Body of pancreas (tissue), 4 donors: Measurements from ENCODE around the gene TIMM9. TPM values are rescaled to one million over a fixed set of nuclear protein-coding genes. Genes with fewer than 3 reads are reported as not detected.

Experiments used
- ATAC-seq: fragments of 150-250 bp; one replicate; pipeline ENCODE4 v1.9.1; 2016
- DNase-seq, 4 donors: peaks; one replicate each; pipeline ENCODE4 v3.0.0-alpha.2; 2019
- H3K27ac ChIP-seq, 4 donors: fragments of 200-600 bp; sonication (generic); 1 replicate in 3 of 4; 2 replicates in 1 of 4; pipeline versions ENCODE4 v1.5.1 to v1.6.1; 2016 to 2019; ENCODE audit warnings: mild to moderate bottlenecking in 1 of 4, mixed read lengths in 1 of 4, moderate library complexity in 1 of 4
- H3K27me3 ChIP-seq, 2 donors: fragments of 200-600 bp; sonication (generic); one replicate each; pipeline ENCODE4 v1.6.0; 2016; ENCODE audit warnings: mild to moderate bottlenecking in 1 of 2
- H3K36me3 ChIP-seq, 2 donors: fragments of 200-600 bp; sonication (generic); replicated peaks in 1 of 2; 2 replicates each; pipeline ENCODE4 v1.5.1; 2016; ENCODE audit warnings: low read depth in 2 of 2; ENCODE audit not compliant: insufficient read depth in 1 of 2
- H3K4me1 ChIP-seq: fragments of 200-600 bp; sonication (generic); one replicate; pipeline ENCODE4 v1.6.0; 2016
- H3K4me3 ChIP-seq, 2 donors: fragments of 200-600 bp; sonication (generic); 1 replicate in 1 of 2; 2 replicates in 1 of 2; pipeline ENCODE4 v1.5.1; 2016 to 2019
- H3K9me3 ChIP-seq, 3 donors: fragments of 200-600 bp; sonication (generic); 1 replicate in 2 of 3; 2 replicates in 1 of 3; pipeline ENCODE4 v1.5.1; 2016
- CTCF ChIP-seq, 7 experiments: fragments of 450-650 bp in 4 of 7; fragments of 200-600 bp in 3 of 7; sonication (generic) in 3 of 7; IDR thresholded peaks; one replicate each; pipeline ENCODE4 v1.5.1; 2016 to 2019; ENCODE audit warnings: antibody characterized with exemption in 7 of 7
- POLR2A ChIP-seq, 3 donors: fragments of 450-650 bp; IDR thresholded peaks; one replicate each; pipeline ENCODE4 v1.6.1; 2016; ENCODE audit warnings: antibody characterized with exemption in 3 of 3, mild to moderate bottlenecking in 2 of 3
- WGBS, 2 donors: methylation state at CpG; one replicate each; pipeline ENCODE4 v1.1.5; 2017; 5-methylcytosine and 5-hydroxymethylcytosine counted together
- intact Hi-C: fragments of 100-400 bp; cut with DNase I; formaldehyde crosslinking; loops from one replicate; pipeline ENCODE4 v1.15.1; 2023
- total RNA-seq, 2 donors: library from RNA; depleted of rRNA; stranded (reverse); fragments of >200 nt; gene quantifications; one replicate each; pipeline ENCODE4 v1.1.0, GENCODE V29; 2016

The TIMM9 gene
- total RNA-seq, 2 donors from 2014 or later = 11.5 to 26.5 TPM

DNA sequence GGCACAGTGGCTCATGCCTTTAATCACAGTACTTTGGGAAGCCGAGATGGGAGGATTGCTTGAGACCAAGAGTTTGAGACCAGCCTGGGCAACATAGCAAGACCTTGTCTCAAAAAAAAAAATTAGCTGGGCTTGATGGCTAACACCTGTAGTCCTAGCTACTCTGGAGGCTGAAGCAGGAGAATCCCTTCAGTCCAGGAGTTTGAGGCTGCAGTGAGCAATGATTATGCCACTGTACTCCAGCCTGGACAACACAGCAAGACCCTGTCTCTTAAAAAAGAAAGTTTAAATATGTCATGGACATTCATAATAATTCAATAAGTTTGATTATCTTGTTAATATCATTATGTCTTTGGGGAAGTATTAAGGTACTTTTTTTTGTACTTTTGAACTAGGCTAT is 39.1 kb upstream of the TIMM9 start:
- 89 to 100% methylated on average over 1 of the region's 1 CpG for WGBS, 2 donors
- TF ChIP-seq POLR2A (IDR thresholded peaks at IDR 0.05) = no peak
- DNase-seq (no peak), ATAC-seq (no peak)
- Histone ChIP-seq H3K4me1 (no peaks in the 10 kb centered on the region), H3K9me3 (no peaks in the 10 kb centered on the region), H3K27ac (no peak overlapping the region), H3K4me3 (no peak overlapping the region), H3K36me3 (no peaks in the 10 kb centered on the region), H3K27me3 (no peaks in the 10 kb centered on the region)
- intact Hi-C loops = no loop called here

GRCh38 chr14:58465421-58465820 is 38.1 kb upstream of the TIMM9 start:
- ATAC-seq (no peak), DNase-seq (no peak)
- H3K4me3 ChIP-seq = no peak overlapping the region
- H3K4me1 ChIP-seq = no peaks in the 10 kb centered on the region
- TF ChIP-seq POLR2A (IDR thresholded peaks at IDR 0.05) (no peak), CTCF (IDR thresholded peaks at IDR 0.05) (no peak)
- H3K27ac ChIP-seq = no peak overlapping the region
- no peaks in the 10 kb centered on the region for H3K27me3 ChIP-seq
- no peaks in the 10 kb centered on the region for H3K36me3 ChIP-seq
- intact Hi-C loops = no loop called here
- WGBS, 2 donors = 80 to 84% methylated on average over 2 of the region's 2 CpGs
- no peaks in the 10 kb centered on the region for H3K9me3 ChIP-seq

DNA sequence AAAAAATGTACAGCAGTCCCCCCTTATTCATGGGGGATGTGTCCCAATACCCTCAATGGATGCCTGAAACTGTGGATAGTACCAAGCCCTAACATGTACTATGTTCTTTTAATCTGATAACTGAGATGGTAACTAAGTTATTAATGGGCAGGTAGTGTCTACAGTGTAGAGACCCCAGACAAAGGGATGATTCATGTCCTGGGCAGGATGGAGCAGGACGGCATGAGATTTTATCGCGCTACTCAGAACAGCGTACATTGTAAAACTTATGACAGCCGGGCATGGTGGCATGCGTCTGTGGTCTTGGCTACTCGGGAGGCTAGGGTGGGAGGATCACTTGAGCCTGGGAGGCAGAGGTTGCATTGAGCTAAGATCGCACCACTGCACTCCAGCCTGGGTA is 37.3 kb upstream of the TIMM9 start:
- ATAC-seq (no peak), DNase-seq (no peak)
- Histone ChIP-seq H3K27ac (no peak overlapping the region), H3K27me3 (no peaks in the 10 kb centered on the region), H3K4me1 (no peaks in the 10 kb centered on the region), H3K36me3 (no peaks in the 10 kb centered on the region), H3K9me3 (no peaks in the 10 kb centered on the region), H3K4me3 (no peak overlapping the region)
- intact Hi-C loops = no loop called here
- TF ChIP-seq POLR2A (IDR thresholded peaks at IDR 0.05) = no peak
- TF ChIP-seq CTCF (IDR thresholded peaks at IDR 0.05) = no peak
- 95 to 96% methylated on average over 8 of the region's 8 CpGs for WGBS, 2 donors

DNA sequence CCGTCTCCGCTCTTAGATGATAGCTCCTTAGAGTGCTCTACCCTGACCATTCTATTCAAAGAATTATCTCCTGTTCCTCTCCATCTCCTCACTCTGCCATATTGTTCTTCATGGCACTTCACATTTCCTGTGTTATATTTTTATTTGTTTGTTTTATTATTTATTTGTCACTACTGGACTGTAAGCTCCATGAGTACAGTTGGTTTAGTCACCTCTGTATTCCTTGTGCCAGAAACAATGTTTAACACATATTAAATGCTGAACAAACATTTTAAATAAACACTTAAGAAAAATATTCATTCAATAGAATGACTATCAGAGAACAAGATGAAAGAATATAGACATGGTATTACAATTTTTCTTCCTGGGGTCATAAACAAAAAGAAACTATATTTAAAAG is 35.8 kb upstream of the TIMM9 start:
- no peak for DNase-seq
- TF ChIP-seq CTCF (IDR thresholded peaks at IDR 0.05) = no peak
- no peak for TF ChIP-seq POLR2A (IDR thresholded peaks at IDR 0.05)
- no peak overlapping the region for H3K4me3 ChIP-seq
- H3K4me1 ChIP-seq = no peaks in the 10 kb centered on the region
- intact Hi-C loops = no loop called here
- no peaks in the 10 kb centered on the region for H3K36me3 ChIP-seq
- WGBS, 2 donors = 96 to 100% methylated on average over 2 of the region's 2 CpGs
- no peaks in the 10 kb centered on the region for H3K9me3 ChIP-seq
- no peaks in the 10 kb centered on the region for H3K27me3 ChIP-seq
- ATAC-seq = no peak
- no peak overlapping the region for H3K27ac ChIP-seq

- WGBS, 2 donors = 84 to 89% methylated on average over 2 of the region's 2 CpGs
- intact Hi-C loops = no loop called here
- H3K4me3 ChIP-seq = no peak overlapping the region
- no peaks in the 10 kb centered on the region for H3K9me3 ChIP-seq
- DNase-seq (no peak), ATAC-seq (no peak)
- no peaks in the 10 kb centered on the region for H3K4me1 ChIP-seq
- H3K36me3 ChIP-seq = peaks cover 0 to 6% of the 10 kb centered on the region in 2 donors
- no peaks in the 10 kb centered on the region for H3K27me3 ChIP-seq
- TF ChIP-seq CTCF (IDR thresholded peaks at IDR 0.05) = no peak
- H3K27ac ChIP-seq = no peak overlapping the region
These were observed 33.4 kb upstream of the TIMM9 start for GRCh38 chr14:58460772-58461171.
